Endothelial cell (in vitro differentiated cells): Measurements from ENCODE around the gene MAPKAP1. TPM values are rescaled to one million over a fixed set of nuclear protein-coding genes. Genes with fewer than 3 reads are reported as not detected.

Experiments used
- DNase-seq: peaks from one replicate; pipeline ENCODE4 v3.0.0; 2021; ENCODE audit warnings: low spot score
- H3K27ac Mint-ChIP-seq: one replicate; pipeline ENCODE4 v1.8.0; 2021; ENCODE audit warnings: mixed read lengths, inconsistent platforms; ENCODE audit not compliant: unreplicated experiment
- H3K27me3 Mint-ChIP-seq: one replicate; pipeline ENCODE4 v1.8.0; 2021; ENCODE audit warnings: mild to moderate bottlenecking, moderate library complexity, mixed read lengths, inconsistent platforms; ENCODE audit not compliant: unreplicated experiment
- H3K36me3 Mint-ChIP-seq: one replicate; pipeline ENCODE4 v1.8.0; 2021; ENCODE audit warnings: mild to moderate bottlenecking, low read depth, mixed read lengths, inconsistent platforms; ENCODE audit not compliant: unreplicated experiment
- H3K4me1 Mint-ChIP-seq: one replicate; pipeline ENCODE4 v1.8.0; 2021; ENCODE audit warnings: mild to moderate bottlenecking, mixed read lengths, inconsistent platforms; ENCODE audit not compliant: unreplicated experiment
- H3K4me3 Mint-ChIP-seq: one replicate; pipeline ENCODE4 v1.8.0; 2021; ENCODE audit warnings: mild to moderate bottlenecking, mixed read lengths, inconsistent platforms; ENCODE audit not compliant: unreplicated experiment
- H3K9me3 Mint-ChIP-seq: one replicate; pipeline ENCODE4 v1.8.0; 2021; ENCODE audit warnings: mixed read lengths, inconsistent platforms; ENCODE audit not compliant: unreplicated experiment
- CTCF ChIP-seq: fragments of 200-600 bp; sonication (generic); IDR thresholded peaks from one replicate; pipeline ENCODE4 v1.5.0; 2021; ENCODE audit warnings: antibody characterized with exemption; ENCODE audit not compliant: unreplicated experiment
- total RNA-seq: library from RNA; stranded (reverse); fragmentation: NEBNext Ultra II Directional; extraction: Animal tissue kit (Norgen Biotek cat#: 25700); gene quantifications from one replicate; pipeline ENCODE4 v1.2.1, GENCODE V29; 2021; ENCODE audit not compliant: unreplicated experiment

MAPKAP1 gene
- total RNA-seq, 1 donor from 2014 or later = 74.6 TPM

GRCh38 chr9:125547368-125547767 lies 159.6 kb downstream of the MAPKAP1 start:
- TF ChIP-seq CTCF = no peak

GRCh38 chr9:125545845-125546244 lies 161.2 kb downstream of the MAPKAP1 start:
- TF ChIP-seq CTCF = no peak
- no peak overlapping the region for H3K27ac Mint-ChIP-seq
- no peaks in the 10 kb centered on the region for H3K9me3 Mint-ChIP-seq

More at GRCh38 chr9:125547368-125547767, 159.6 kb downstream of the MAPKAP1 start:
- peaks cover 5% of the 10 kb centered on the region for H3K36me3 Mint-ChIP-seq
- no peak for DNase-seq
- H3K27me3 Mint-ChIP-seq = no peaks in the 10 kb centered on the region
- no peak overlapping the region for H3K4me3 Mint-ChIP-seq
- H3K27ac Mint-ChIP-seq = no peak overlapping the region
- no peaks in the 10 kb centered on the region for H3K9me3 Mint-ChIP-seq
- H3K4me1 Mint-ChIP-seq = no peaks in the 10 kb centered on the region

GRCh38 chr9:125544988-125545651 lies 161.9 kb downstream of the MAPKAP1 start:
- no peak for TF ChIP-seq CTCF
- H3K27me3 Mint-ChIP-seq = no peaks in the 10 kb centered on the region
- DNase-seq = no peak
- no peak overlapping the region for H3K4me3 Mint-ChIP-seq
- peaks cover 12% of the 10 kb centered on the region for H3K36me3 Mint-ChIP-seq
- H3K4me1 Mint-ChIP-seq = no peaks in the 10 kb centered on the region
- no peaks in the 10 kb centered on the region for H3K9me3 Mint-ChIP-seq
- H3K27ac Mint-ChIP-seq = no peak overlapping the region

More at GRCh38 chr9:125545845-125546244, 161.2 kb downstream of the MAPKAP1 start:
- Mint-ChIP-seq H3K4me3 (no peak overlapping the region), H3K27me3 (no peaks in the 10 kb centered on the region), H3K4me1 (no peaks in the 10 kb centered on the region), H3K36me3 (peaks cover 12% of the 10 kb centered on the region)
- DNase-seq = no peak

- no peaks in the 10 kb centered on the region for H3K4me1 Mint-ChIP-seq
- no peak for TF ChIP-seq CTCF
- no peak overlapping the region for H3K4me3 Mint-ChIP-seq
- H3K27me3 Mint-ChIP-seq = no peaks in the 10 kb centered on the region
- no peak for DNase-seq
- H3K36me3 Mint-ChIP-seq = peaks cover 12% of the 10 kb centered on the region
- no peaks in the 10 kb centered on the region for H3K9me3 Mint-ChIP-seq
- no peak overlapping the region for H3K27ac Mint-ChIP-seq
Measured at GRCh38 chr9:125544484-125544883, 162.5 kb downstream of the MAPKAP1 start.

GRCh38 chr9:125541840-125542243 lies 165.2 kb downstream of the MAPKAP1 start:
- H3K4me3 Mint-ChIP-seq = no peak overlapping the region
- H3K9me3 Mint-ChIP-seq = no peaks in the 10 kb centered on the region
- no peaks in the 10 kb centered on the region for H3K27me3 Mint-ChIP-seq
- H3K36me3 Mint-ChIP-seq = peaks cover 12% of the 10 kb centered on the region
- no peak for TF ChIP-seq CTCF
- DNase-seq = no peak
- no peak overlapping the region for H3K27ac Mint-ChIP-seq
- H3K4me1 Mint-ChIP-seq = no peaks in the 10 kb centered on the region
